ENCODE measurements around the gene USP17L29.
"Not testable (repeated sequence)": the region's sequence is repeated elsewhere in the genome, so short reads cannot be mapped to it uniquely, and the experiment has no call there.

The USP17L29 gene, protein sequence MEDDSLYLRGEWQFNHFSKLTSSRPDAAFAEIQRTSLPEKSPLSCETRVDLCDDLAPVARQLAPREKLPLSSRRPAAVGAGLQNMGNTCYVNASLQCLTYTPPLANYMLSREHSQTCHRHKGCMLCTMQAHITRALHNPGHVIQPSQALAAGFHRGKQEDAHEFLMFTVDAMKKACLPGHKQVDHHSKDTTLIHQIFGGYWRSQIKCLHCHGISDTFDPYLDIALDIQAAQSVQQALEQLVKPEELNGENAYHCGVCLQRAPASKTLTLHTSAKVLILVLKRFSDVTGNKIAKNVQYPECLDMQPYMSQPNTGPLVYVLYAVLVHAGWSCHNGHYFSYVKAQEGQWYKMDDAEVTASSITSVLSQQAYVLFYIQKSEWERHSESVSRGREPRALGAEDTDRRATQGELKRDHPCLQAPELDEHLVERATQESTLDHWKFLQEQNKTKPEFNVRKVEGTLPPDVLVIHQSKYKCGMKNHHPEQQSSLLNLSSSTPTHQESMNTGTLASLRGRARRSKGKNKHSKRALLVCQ

DNA sequence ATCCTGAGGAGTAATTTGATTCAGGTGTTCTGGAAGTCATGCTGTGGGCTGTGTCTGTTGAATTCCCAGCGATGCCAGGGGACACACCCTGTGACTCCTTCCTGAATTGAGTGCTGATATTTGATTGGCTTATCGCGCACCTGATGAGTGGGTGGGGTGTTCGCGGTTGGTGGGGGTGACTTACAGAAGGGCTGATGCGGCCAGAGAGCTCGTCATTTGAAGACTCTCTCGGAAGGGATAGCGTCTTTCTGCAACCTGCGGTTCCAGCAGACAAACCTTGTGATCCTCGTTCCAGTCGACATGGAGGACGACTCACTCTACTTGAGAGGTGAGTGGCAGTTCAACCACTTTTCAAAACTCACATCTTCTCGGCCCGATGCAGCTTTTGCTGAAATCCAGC lies at the start of gene USP17L29:
USP17L29 (plus strand) TSS at position 301 of the 400 bp plus-strand sequence; CDS start at position 301, 0 bp downstream.
- DNase-seq (ENCODE audit: low read depth), result not testable (repeated sequence)

DNA sequence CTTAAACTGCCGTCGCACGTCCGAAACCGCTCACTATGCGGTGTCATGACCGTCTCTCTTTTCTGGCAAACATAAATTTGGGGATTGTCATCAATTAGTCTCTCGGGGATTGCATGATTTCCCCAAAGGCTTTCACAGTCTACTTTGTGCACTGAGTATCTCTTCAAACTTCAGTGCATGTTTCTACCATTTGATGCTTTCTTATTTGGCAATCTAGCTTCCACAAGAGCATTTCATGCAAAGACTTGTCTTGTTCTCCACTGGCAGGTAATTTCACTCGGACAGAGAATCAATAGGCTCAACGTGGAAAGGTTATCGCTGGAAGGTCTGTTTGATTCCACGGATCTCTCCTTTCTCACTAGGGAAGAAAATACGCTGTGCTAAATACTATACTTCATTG lies 29.2 kb upstream of the USP17L29 start:
- not testable (repeated sequence) for DNase-seq (ENCODE audit: low read depth)

DNA sequence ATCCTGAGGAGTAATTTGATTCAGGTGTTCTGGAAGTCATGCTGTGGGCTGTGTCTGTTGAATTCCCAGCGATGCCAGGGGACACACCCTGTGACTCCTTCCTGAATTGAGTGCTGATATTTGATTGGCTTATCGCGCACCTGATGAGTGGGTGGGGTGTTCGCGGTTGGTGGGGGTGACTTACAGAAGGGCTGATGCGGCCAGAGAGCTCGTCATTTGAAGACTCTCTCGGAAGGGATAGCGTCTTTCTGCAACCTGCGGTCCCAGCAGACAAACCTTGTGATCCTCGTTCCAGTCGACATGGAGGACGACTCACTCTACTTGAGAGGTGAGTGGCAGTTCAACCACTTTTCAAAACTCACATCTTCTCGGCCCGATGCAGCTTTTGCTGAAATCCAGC lies 28.6 kb upstream of the USP17L29 start, which contains the start of gene USP17L24:
USP17L24 (plus strand) TSS at position 301 of the 400 bp plus-strand sequence; CDS start at position 301, 0 bp downstream.
- DNase-seq (ENCODE audit: low read depth), result not testable (repeated sequence)

DNA sequence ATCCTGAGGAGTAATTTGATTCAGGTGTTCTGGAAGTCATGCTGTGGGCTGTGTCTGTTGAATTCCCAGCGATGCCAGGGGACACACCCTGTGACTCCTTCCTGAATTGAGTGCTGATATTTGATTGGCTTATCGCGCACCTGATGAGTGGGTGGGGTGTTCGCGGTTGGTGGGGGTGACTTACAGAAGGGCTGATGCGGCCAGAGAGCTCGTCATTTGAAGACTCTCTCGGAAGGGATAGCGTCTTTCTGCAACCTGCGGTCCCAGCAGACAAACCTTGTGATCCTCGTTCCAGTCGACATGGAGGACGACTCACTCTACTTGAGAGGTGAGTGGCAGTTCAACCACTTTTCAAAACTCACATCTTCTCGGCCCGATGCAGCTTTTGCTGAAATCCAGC lies 23.8 kb upstream of the USP17L29 start, which contains the start of gene USP17L25:
USP17L25 (plus strand) TSS at position 301 of the 400 bp plus-strand sequence; CDS start at position 301, 0 bp downstream.
- not testable (repeated sequence) for DNase-seq (ENCODE audit: low read depth)

DNA sequence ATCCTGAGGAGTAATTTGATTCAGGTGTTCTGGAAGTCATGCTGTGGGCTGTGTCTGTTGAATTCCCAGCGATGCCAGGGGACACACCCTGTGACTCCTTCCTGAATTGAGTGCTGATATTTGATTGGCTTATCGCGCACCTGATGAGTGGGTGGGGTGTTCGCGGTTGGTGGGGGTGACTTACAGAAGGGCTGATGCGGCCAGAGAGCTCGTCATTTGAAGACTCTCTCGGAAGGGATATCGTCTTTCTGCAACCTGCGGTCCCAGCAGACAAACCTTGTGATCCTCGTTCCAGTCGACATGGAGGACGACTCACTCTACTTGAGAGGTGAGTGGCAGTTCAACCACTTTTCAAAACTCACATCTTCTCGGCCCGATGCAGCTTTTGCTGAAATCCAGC lies 19.1 kb upstream of the USP17L29 start, which contains the start of gene USP17L26:
USP17L26 (plus strand) TSS at position 301 of the 400 bp plus-strand sequence; CDS start at position 301, 0 bp downstream.
- not testable (repeated sequence) for DNase-seq (ENCODE audit: low read depth)

DNA sequence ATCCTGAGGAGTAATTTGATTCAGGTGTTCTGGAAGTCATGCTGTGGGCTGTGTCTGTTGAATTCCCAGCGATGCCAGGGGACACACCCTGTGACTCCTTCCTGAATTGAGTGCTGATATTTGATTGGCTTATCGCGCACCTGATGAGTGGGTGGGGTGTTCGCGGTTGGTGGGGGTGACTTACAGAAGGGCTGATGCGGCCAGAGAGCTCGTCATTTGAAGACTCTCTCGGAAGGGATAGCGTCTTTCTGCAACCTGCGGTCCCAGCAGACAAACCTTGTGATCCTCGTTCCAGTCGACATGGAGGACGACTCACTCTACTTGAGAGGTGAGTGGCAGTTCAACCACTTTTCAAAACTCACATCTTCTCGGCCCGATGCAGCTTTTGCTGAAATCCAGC lies 14.3 kb upstream of the USP17L29 start, which contains the start of gene USP17L5:
USP17L5 (plus strand) TSS at position 301 of the 400 bp plus-strand sequence; CDS start at position 301, 0 bp downstream.
- DNase-seq (ENCODE audit: low read depth), result not testable (repeated sequence)

DNA sequence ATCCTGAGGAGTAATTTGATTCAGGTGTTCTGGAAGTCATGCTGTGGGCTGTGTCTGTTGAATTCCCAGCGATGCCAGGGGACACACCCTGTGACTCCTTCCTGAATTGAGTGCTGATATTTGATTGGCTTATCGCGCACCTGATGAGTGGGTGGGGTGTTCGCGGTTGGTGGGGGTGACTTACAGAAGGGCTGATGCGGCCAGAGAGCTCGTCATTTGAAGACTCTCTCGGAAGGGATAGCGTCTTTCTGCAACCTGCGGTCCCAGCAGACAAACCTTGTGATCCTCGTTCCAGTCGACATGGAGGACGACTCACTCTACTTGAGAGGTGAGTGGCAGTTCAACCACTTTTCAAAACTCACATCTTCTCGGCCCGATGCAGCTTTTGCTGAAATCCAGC lies 9.6 kb upstream of the USP17L29 start, which contains the start of gene USP17L27:
USP17L27 (plus strand) TSS at position 301 of the 400 bp plus-strand sequence; CDS start at position 301, 0 bp downstream.
- not testable (repeated sequence) for DNase-seq (ENCODE audit: low read depth)

DNA sequence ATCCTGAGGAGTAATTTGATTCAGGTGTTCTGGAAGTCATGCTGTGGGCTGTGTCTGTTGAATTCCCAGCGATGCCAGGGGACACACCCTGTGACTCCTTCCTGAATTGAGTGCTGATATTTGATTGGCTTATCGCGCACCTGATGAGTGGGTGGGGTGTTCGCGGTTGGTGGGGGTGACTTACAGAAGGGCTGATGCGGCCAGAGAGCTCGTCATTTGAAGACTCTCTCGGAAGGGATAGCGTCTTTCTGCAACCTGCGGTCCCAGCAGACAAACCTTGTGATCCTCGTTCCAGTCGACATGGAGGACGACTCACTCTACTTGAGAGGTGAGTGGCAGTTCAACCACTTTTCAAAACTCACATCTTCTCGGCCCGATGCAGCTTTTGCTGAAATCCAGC lies 4.8 kb upstream of the USP17L29 start, which contains the start of gene USP17L28:
USP17L28 (plus strand) TSS at position 301 of the 400 bp plus-strand sequence; CDS start at position 301, 0 bp downstream.
- not testable (repeated sequence) for DNase-seq (ENCODE audit: low read depth)

DNA sequence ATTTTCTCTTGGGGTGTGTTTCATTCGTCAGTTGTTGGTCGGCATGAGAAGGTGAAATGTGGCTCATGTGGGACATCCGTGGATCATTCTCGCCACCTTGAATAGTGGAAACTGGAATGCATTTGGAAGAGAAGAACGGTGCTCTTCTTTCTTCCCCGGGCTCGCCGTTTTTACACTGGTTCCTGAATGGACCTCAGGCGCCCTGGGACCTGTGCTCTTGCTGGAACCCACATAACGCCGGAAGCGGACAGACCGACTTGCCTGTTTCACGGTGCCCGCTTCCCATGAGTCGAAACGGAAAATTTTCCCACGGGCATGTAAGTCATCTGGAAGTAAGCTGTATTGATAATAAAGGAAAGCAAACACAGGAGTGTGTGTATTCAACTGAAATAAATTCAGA lies 2.6 kb upstream of the USP17L29 start:
- DNase-seq (ENCODE audit: low read depth), result not testable (repeated sequence)

DNA sequence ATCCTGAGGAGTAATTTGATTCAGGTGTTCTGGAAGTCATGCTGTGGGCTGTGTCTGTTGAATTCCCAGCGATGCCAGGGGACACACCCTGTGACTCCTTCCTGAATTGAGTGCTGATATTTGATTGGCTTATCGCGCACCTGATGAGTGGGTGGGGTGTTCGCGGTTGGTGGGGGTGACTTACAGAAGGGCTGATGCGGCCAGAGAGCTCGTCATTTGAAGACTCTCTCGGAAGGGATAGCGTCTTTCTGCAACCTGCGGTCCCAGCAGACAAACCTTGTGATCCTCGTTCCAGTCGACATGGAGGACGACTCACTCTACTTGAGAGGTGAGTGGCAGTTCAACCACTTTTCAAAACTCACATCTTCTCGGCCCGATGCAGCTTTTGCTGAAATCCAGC lies 9.4 kb downstream of the USP17L29 start, which contains the start of gene USP17L30:
USP17L30 (plus strand) TSS at position 301 of the 400 bp plus-strand sequence; CDS start at position 301, 0 bp downstream.
- not testable (repeated sequence) for DNase-seq (ENCODE audit: low read depth)

DNA sequence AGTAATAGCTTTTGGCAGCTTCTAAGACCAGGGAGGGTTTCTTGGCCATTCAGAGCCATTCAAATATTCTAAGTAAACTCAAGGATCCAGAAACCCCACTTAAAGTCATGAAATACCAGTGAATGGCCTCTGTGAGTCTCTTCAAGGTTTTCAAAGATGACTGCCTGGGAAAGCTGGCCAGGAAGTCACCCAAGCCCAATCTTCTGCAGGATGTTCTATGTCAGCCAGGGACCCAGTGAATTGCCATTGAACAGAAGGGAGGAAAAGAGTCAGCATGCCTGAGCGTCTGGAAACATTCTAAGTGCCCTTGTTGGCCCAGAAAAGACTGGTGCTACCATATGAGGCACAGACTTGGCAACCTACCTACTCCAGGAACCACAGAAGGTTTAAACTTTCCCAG lies 26.4 kb downstream of the USP17L29 start:
- DNase-seq (ENCODE audit: low read depth), result not testable (repeated sequence)

DNA sequence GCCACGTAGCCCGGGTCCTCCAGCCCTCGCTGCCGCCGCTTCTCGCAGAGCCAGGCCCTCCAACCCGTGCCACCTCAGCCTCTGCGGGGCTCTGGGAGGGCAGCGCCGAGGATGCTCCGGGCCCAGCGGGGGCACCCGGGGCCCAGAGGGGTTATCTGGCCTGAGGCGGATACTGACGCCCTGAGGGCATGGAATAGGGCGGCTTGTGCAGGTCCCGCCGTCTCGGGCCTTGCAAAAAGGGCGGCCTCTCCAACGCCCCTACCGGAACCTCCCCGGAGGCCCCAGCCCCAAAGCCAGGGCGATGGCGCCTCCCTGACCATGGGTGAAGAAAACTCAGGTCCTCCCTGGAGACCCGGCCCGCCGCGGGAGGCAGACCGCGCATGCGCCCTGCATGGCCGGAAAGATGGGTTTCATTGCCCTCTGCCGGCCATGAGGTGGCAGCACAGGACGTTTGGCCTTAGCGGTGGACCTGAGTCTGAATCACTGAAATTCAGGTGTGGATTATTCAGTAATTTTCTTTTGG lies 27.6 kb downstream of the USP17L29 start:
- DNase-seq (ENCODE audit: low read depth), result not testable (repeated sequence)

DNA sequence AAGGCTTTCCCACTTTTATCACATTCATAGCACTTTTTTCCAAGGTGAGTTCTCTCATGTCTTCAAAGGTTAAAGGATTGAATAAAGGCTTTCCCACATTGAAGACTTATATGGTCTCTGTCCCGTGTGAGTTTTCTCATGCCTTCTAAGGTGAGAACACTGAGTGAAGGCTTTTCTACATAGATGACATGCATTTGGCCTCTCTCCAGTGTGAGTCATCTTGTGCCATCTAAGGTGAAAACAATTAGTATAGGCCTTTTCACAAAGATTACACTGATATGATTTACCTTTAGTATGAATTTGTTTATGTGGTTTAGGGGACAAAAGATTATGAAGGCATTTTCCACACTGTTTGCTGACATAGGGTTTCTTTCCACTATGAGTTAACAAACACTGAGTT lies 30.7 kb downstream of the USP17L29 start:
- DNase-seq (ENCODE audit: low read depth), result no peak

DNA sequence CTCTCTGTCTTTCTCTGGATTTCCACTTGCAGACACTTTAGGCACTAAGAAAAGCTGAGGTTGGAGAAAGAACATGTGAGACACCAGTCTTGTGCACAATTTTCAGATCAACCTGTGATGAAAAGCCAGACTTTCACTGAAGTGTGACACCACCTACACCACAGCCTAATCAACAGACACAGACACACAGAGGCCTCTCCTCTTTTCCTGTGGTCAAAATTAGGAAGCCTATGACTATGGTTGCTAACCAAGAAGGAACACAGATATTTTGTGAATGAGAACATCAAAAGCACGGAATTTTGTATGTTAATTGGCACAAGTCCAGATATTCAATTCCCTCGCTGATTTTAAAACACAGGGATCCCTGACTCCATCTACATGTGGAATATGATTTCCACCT lies 35.6 kb downstream of the USP17L29 start:
- DNase-seq (ENCODE audit: low read depth), result not testable (repeated sequence)

All from amniotic epithelial cell (primary cell).